ENCODE results near the gene TAL2. TPM values are rescaled to one million over a fixed set of nuclear protein-coding genes. Genes with fewer than 3 reads are reported as not detected.

Gene TAL2
- total RNA-seq = under 1 TPM in 1 of 6 donors, not detected in 5; 0.38 TPM
- under 1 TPM in 1 of 2 donors, not detected in 1; 0.47 TPM for polyA plus RNA-seq

- intact Hi-C loops (cut with DNase I) = no loop called here
- Histone ChIP-seq H3K4me1 (no peaks in the 10 kb centered on the region), H3K36me3 (no peaks in the 10 kb centered on the region), H3K27ac (no peak within 1 kb of the TSS), H3K27me3 (peaks cover 0 to under 1% (median 0%) of the 10 kb centered on the region in 4 donors), H3K9me3 (no peaks in the 10 kb centered on the region), H3K4me3 (no peak within 1 kb of the TSS)
- no peak for FAIRE-seq
- no peak for DNase-seq
- no peak for ATAC-seq
- no peak for TF ChIP-seq CTCF (IDR thresholded peaks at IDR 0.05)
- WGBS, 2 donors = 76 to 82% methylated on average over 12 of the region's 12 CpGs
These were observed at the start of gene TAL2 for GRCh38 chr9:105662184-105663104. TAL2 (plus strand) TSS chr9:105662457; CDS start chr9:105662497, 40 bp downstream.

- H3K4me1 ChIP-seq = peaks cover 0 to 3% (median 0%) of the 10 kb centered on the region in 3 donors
- TF ChIP-seq CTCF (IDR thresholded peaks at IDR 0.05) = no peak
- intact Hi-C loops (cut with DNase I) = no loop called here
- no peak for FAIRE-seq
- H3K36me3 ChIP-seq = no peaks in the 10 kb centered on the region
- no peak overlapping the region for H3K4me3 ChIP-seq
- no peaks in the 10 kb centered on the region for H3K27me3 ChIP-seq
- no peaks in the 10 kb centered on the region for H3K9me3 ChIP-seq
- WGBS, 2 donors = 89 to 97% methylated on average over 2 of the region's 2 CpGs
- H3K27ac ChIP-seq = no peak overlapping the region
- ATAC-seq = no peak
- no peak for DNase-seq
These were observed 41.3 kb upstream of the TAL2 start for GRCh38 chr9:105621001-105621400.

- WGBS, 2 donors = 47 to 57% methylated on average over 1 of the region's 1 CpG
- no peak for TF ChIP-seq CTCF (IDR thresholded peaks at IDR 0.05)
- intact Hi-C loops (cut with DNase I) = no loop called here
These were observed 37.2 kb upstream of the TAL2 start for GRCh38 chr9:105625088-105625487.

GRCh38 chr9:105632807-105633206 is 29.4 kb upstream of the TAL2 start:
- H3K4me1 ChIP-seq = no peaks in the 10 kb centered on the region
- H3K27ac ChIP-seq = no peak overlapping the region
- FAIRE-seq = no peak
- H3K9me3 ChIP-seq = no peaks in the 10 kb centered on the region
- no peaks in the 10 kb centered on the region for H3K36me3 ChIP-seq
- TF ChIP-seq CTCF (IDR thresholded peaks at IDR 0.05) = no peak
- WGBS, 2 donors = 97 to 100% methylated on average over 1 of the region's 1 CpG
- H3K27me3 ChIP-seq = no peaks in the 10 kb centered on the region
- no peak for ATAC-seq
- intact Hi-C loops (cut with DNase I) = no loop called here
- no peak overlapping the region for H3K4me3 ChIP-seq
- DNase-seq = no peak

More at GRCh38 chr9:105625088-105625487, 37.2 kb upstream of the TAL2 start:
- H3K9me3 ChIP-seq = no peaks in the 10 kb centered on the region
- DNase-seq = no peak
- H3K4me3 ChIP-seq = no peak overlapping the region
- no peaks in the 10 kb centered on the region for H3K27me3 ChIP-seq
- no peak for FAIRE-seq
- H3K36me3 ChIP-seq = no peaks in the 10 kb centered on the region
- ATAC-seq = no peak
- H3K4me1 ChIP-seq = no peaks in the 10 kb centered on the region
- no peak overlapping the region for H3K27ac ChIP-seq

GRCh38 chr9:105633411-105633810 is 28.8 kb upstream of the TAL2 start:
- DNase-seq (no peak), ATAC-seq (no peak), FAIRE-seq (no peak)
- Histone ChIP-seq H3K4me3 (no peak overlapping the region), H3K4me1 (no peaks in the 10 kb centered on the region), H3K9me3 (no peaks in the 10 kb centered on the region), H3K27ac (no peak overlapping the region), H3K27me3 (no peaks in the 10 kb centered on the region), H3K36me3 (no peaks in the 10 kb centered on the region)
- intact Hi-C loops (cut with DNase I) = no loop called here
- WGBS, 2 donors = 85 to 91% methylated on average over 3 of the region's 3 CpGs
- no peak for TF ChIP-seq CTCF (IDR thresholded peaks at IDR 0.05)

Data from pancreas (tissue), 10 donors.